ENCODE measurements around the gene WDR45B. TPM values are rescaled to one million over a fixed set of nuclear protein-coding genes. Genes with fewer than 3 reads are reported as not detected.

WDR45B gene
- total RNA-seq, 2 experiments from 2014 or later: 74.1 to 74.8 TPM

- Mint-ChIP-seq H3K9me3 (ENCODE audit: low read depth) (no peaks in the 10 kb centered on the region), H3K27ac (no peak overlapping the region), H3K27me3 (no peaks in the 10 kb centered on the region), H3K36me3 (ENCODE audit: low read depth) (peaks cover 42% of the 10 kb centered on the region), H3K4me3 (no peak overlapping the region), H3K4me1 (no peaks in the 10 kb centered on the region)
- DNase-seq (no peak), ATAC-seq (no peak)
- CTCF ChIA-PET: interaction anchor here (1.0 kb wide), 1 partner anchor 10 kb away, joined by 4 read pairs; no protein-coding TSS in a partner anchor
- intact Hi-C loops (cut with DNase I, micrococcal nuclease): no loop called here
- POLR2A ChIA-PET: interaction anchor here (0.6 kb wide), 2 partner anchors 27 to 50 kb away, joined by 3 to 4 read pairs; no protein-coding TSS in a partner anchor
Measured at GRCh38 chr17:82569621-82570020, 78.6 kb downstream of the WDR45B start.

- Mint-ChIP-seq H3K36me3 (ENCODE audit: low read depth) (peaks cover 40% of the 10 kb centered on the region), H3K9me3 (ENCODE audit: low read depth) (no peaks in the 10 kb centered on the region), H3K27me3 (no peaks in the 10 kb centered on the region), H3K4me3 (no peak overlapping the region), H3K4me1 (no peaks in the 10 kb centered on the region), H3K27ac (no peak overlapping the region)
- ATAC-seq (no peak), DNase-seq (no peak)
- CTCF ChIA-PET: no interaction called here
- POLR2A ChIA-PET: no interaction called here
- intact Hi-C loops (cut with DNase I, micrococcal nuclease): no loop called here
Measured at GRCh38 chr17:82568997-82569393, 79.2 kb downstream of the WDR45B start.

- Mint-ChIP-seq H3K27ac (no peak overlapping the region), H3K4me1 (peaks cover 2% of the 10 kb centered on the region), H3K4me3 (no peak overlapping the region), H3K9me3 (ENCODE audit: low read depth) (no peaks in the 10 kb centered on the region), H3K36me3 (ENCODE audit: low read depth) (peaks cover 30% of the 10 kb centered on the region), H3K27me3 (no peaks in the 10 kb centered on the region)
- POLR2A ChIA-PET: interaction anchor here (0.6 kb wide), 1 partner anchor 200 kb away, joined by 6 read pairs; no protein-coding TSS in a partner anchor
- intact Hi-C loops (cut with DNase I, micrococcal nuclease): no loop called here
- DNase-seq: no peak
- CTCF ChIA-PET: interaction anchor here (0.6 kb wide), 1 partner anchor 14 kb away, joined by 3 read pairs; no protein-coding TSS in a partner anchor
- no peak for ATAC-seq
Measured at GRCh38 chr17:82567286-82567685, 81.0 kb downstream of the WDR45B start.

GRCh38 chr17:82566129-82566960 is 81.9 kb downstream of the WDR45B start:
- Mint-ChIP-seq H3K4me1 (peaks cover 3% of the 10 kb centered on the region), H3K27me3 (no peaks in the 10 kb centered on the region), H3K36me3 (ENCODE audit: low read depth) (peaks cover 24% of the 10 kb centered on the region), H3K4me3 (no peak overlapping the region), H3K27ac (no peak overlapping the region), H3K9me3 (ENCODE audit: low read depth) (no peaks in the 10 kb centered on the region)
- ChIA-PET POLR2A (no interaction called here), CTCF (no interaction called here)
- intact Hi-C loops (cut with DNase I, micrococcal nuclease): no loop called here
- DNase-seq (no peak), ATAC-seq (no peak)

- Mint-ChIP-seq H3K36me3 (ENCODE audit: low read depth) (peaks cover 23% of the 10 kb centered on the region), H3K4me1 (peaks cover 9% of the 10 kb centered on the region), H3K27ac (no peak overlapping the region), H3K27me3 (no peaks in the 10 kb centered on the region), H3K9me3 (ENCODE audit: low read depth) (no peaks in the 10 kb centered on the region), H3K4me3 (no peak overlapping the region)
- intact Hi-C loops (cut with DNase I, micrococcal nuclease): no loop called here
- ChIA-PET CTCF (no interaction called here), POLR2A (no interaction called here)
- ATAC-seq (no peak), DNase-seq (no peak)
Measured at GRCh38 chr17:82565551-82565950, 82.7 kb downstream of the WDR45B start.

Small RNA genes within 50 kb of the gene (microRNA-seq; reads per million reads assigned to microRNA genes)
- 1.8 reads per million for gene MIR4525 (ENCODE audit: borderline replicate concordance)

Other genes starting within 250 kb of the WDR45B start
- gene HEXD, start 230.1 kb downstream of the WDR45B start, total RNA-seq: 10 to 100 TPM; 23.3 to 26.0 TPM
- gene OGFOD3, start 229.9 kb downstream of the WDR45B start, total RNA-seq: 10 to 100 TPM; 20.0 to 22.3 TPM
- 100 to 1,000 TPM; 286 to 329 TPM for gene CYBC1, start 197.7 kb downstream of the WDR45B start, total RNA-seq
- gene NARF, start 189.7 kb downstream of the WDR45B start, total RNA-seq: 10 to 100 TPM; 65.4 to 85.9 TPM
- gene FOXK2, start 128.7 kb downstream of the WDR45B start, total RNA-seq: 10 to 100 TPM; 58.1 to 75.4 TPM
- 1 to 10 TPM; 3.2 to 4.1 TPM for gene RAB40B, start 50.3 kb upstream of the WDR45B start, total RNA-seq
- 10 to 100 TPM; 28.3 to 36.3 TPM for gene FN3KRP, start 68.3 kb upstream of the WDR45B start, total RNA-seq
- 1 to 10 TPM; 2.1 TPM for gene FN3K, start 87.2 kb upstream of the WDR45B start, total RNA-seq
- gene TBCD, start 103.6 kb upstream of the WDR45B start, total RNA-seq: 10 to 100 TPM; 83.3 to 97.2 TPM
- gene ZNF750, start 191.6 kb upstream of the WDR45B start, total RNA-seq: not detected

Measured in activated CD4-positive, alpha-beta T cell treated with anti-CD3 and anti-CD28 coated beads for 36 hours (primary cell).